C1 segment of cervical spinal cord (tissue), 14 donors: Measurements from ENCODE around the gene DGKZ.

Experiments used
- DNase-seq, 14 donors: peaks; one replicate each; lab custom pipeline; 2025; lab: John Stamatoyannopoulos, UW

DGKZ gene

GRCh38 chr11:46392421-46393230, 45.4 kb downstream of the DGKZ start:
- peak in 10 of 14 donors; percentile 24 to 80 (median 47) for DNase-seq

DNA sequence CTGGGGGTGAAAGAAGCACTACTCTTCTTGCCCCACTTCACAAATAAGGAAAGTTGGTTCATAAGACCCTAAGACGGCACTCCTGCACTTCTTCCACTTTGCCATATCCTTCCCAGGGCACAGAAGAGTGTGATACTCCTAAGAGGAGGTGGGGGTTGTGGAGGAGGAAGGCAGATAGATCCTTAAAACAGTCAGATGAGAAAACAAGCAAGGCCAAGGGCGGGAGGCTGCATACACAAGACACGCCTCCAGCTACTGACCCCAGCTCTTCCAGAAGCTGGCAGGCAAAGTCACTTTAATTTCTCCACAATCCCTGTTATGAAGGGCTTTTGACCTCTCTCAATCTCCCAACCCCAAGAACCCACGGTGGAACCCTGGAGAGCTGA, 46.0 kb downstream of the DGKZ start:
- no peak for DNase-seq

GRCh38 chr11:46393759-46394158, 46.5 kb downstream of the DGKZ start:
- DNase-seq = no peak

DNA sequence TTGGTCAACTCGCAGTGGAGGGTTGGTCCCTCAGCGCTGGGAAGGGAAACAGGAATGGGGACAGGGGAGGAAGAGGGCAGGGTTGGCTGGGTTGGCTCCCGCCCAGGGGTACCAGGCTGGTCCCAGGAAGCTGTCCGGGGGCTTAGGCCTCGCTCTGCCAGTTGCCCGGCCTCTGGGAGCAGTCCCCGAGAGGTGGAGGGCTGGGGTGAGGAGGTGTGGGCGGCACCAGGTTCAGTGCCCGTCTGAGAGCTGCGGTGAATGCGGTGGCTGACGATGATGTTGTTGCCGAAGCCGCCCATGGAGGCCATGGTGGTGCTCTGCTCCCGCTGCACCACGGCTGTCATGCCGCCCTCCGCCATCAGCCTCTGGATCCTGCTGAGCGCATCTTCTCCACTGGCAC, 50.3 kb downstream of the DGKZ start:
- DNase-seq = no peak

- DNase-seq = peak in 1 of 14 donors; percentile 37
Observed at GRCh38 chr11:46402957-46403902, 56.0 kb downstream of the DGKZ start.

- DNase-seq = no peak
Observed at GRCh38 chr11:46404476-46405017, 57.3 kb downstream of the DGKZ start.

DNA sequence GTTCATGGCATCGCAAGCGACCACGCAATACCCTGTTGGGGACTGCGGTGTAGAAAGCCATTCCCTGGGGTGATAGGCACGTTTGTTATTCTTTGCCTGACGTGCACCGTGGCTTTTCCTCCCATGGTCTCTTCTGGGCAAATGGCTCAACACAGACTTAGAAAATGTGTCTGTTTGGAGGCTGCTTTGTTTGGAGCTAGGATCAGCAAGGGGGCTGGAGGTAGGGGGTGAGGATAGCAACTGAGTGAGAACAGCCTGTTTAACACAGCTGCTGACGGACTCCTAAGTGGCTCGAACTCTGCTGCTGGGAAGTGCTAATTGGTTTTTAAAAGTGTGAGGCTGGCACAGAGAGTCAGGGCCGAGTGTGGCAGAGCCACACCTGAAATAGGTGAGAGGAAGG, 60.4 kb downstream of the DGKZ start:
- no peak for DNase-seq

DNA sequence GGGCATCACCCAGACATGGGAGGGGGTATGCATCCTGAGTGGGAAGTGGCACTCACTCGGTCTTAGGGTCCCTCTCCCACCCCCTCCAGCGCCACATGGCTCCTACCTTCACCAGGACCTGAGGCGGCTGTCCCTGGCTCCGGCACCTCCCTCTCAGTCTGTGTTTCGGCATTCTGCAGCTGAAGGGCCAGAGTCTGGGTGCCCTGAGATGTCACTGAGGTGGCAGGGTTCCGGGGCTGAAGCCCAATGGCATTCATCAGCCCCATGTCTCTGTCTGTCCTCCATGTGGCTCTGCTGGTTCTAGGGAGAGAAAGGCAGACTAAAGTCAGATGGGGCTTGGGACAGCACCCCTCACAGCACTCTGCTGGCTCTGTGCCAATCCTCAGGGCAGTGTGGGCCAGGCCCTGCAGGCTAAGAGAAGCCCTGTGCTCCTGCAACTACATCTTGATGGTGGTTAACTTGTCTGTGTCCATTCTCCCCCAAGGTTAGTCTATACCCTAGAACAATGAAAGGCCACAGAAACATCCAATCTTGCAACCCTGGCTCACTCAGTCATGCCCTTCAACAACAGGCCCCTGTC, 61.2 kb downstream of the DGKZ start:
- DNase-seq = no peak

GRCh38 chr11:46410021-46410420, 62.8 kb downstream of the DGKZ start:
- DNase-seq = no peak

GRCh38 chr11:46413760-46414465, 66.7 kb downstream of the DGKZ start:
- no peak for DNase-seq

- DNase-seq = no peak
Observed at GRCh38 chr11:46414466-46414796, 67.2 kb downstream of the DGKZ start.

- no peak for DNase-seq
Observed at GRCh38 chr11:46414879-46415278, 67.6 kb downstream of the DGKZ start.

- no peak for DNase-seq
Observed at GRCh38 chr11:46417711-46418110, 70.4 kb downstream of the DGKZ start.

DNA sequence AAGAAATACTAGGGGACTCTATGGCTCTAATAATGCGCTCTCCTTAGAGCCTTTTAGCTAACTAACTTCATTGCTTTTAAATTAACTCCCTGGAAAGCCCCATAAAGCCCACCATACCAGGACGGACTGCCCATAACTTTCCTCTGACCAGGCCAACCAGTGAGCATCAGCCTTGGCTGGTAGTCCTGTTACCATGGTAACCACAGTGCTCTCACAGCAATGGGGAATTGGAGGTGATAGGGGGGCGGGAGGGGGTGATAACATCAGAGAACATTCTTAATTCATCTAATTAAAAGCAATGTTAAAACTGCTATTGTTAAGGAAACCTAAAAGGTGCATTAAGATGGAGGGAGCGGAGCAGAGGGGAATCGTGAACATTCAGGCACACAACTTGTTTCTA, 71.5 kb downstream of the DGKZ start:
- no peak for DNase-seq

GRCh38 chr11:46420513-46420912, 73.2 kb downstream of the DGKZ start:
- no peak for DNase-seq

DNA sequence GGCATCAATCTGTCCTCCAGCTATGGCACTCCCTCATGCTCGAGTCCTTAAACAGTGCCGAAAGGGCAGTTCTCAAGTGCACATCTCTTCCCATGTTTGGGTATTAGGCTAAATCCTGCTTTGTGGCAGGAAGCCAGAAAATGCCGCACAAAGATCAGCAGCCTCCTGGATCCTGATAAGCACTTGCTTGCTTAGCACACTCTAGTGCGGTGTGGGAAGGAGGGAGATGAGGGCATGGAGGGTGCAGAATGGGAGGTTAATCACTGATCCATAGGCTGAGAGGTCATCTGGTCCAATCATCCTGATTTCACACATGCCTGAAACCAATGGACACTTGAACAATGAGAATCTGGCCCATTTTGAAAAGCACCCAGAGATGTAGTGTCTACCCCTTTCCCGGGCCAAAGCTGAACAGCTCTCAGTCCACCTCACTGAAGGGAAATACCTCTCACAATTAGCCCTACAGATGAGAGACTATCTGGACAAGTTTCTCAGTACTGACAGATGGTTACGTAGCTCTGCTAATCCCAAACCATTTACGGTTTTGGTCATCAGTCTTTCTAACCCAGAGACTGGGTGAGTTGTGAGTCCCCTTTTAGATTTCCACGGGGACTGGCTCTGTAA, 74.1 kb downstream of the DGKZ start:
- peak in 1 of 14 donors; percentile 5 for DNase-seq

DNA sequence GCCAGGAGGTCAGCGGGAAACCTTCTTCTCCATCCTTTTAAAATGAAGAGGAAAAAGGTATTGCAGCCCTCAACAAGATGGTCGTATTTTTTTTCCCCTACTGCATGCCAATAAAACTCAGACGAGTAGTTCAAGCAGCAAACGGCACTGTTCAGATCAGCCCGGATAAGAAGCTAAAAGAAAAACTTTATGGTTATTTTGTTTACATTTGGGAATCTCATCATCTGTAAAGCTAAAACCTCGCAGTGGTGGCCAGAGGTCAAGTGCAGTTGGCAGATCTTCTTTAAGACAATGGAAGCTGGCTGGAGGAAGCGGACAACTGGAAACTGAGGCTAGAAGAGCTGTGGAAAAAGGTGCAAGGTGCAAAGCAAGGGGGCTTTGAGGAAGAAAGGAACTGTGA, 75.3 kb downstream of the DGKZ start:
- no peak for DNase-seq

GRCh38 chr11:46426233-46426991, 79.1 kb downstream of the DGKZ start:
- DNase-seq = no peak

- no peak for DNase-seq
Observed at GRCh38 chr11:46427364-46427763, 80.1 kb downstream of the DGKZ start.

- DNase-seq = no peak
Observed at GRCh38 chr11:46429717-46430116, 82.5 kb downstream of the DGKZ start.
